A673 (cell line): Measurements from ENCODE around the gene BMPR1A. TPM values are rescaled to one million over a fixed set of nuclear protein-coding genes. Genes with fewer than 3 reads are reported as not detected.

Source experiments
- BruUV-seq: library from RNA; stranded (reverse); fragments of 400-500 nt; replicated peaks from 2 replicates; lab custom pipeline; 2021; lab: Mats Ljungman, UMichigan
- CTCF ChIA-PET: fragments of 300-600 bp; sonication (Branson Sonifier 250); formaldehyde crosslinking; loops from one replicate; lab custom pipeline; 2022; ENCODE audit warnings: antibody characterized with exemption; lab: Charles Lee
- POLR2A ChIA-PET: fragments of 300-600 bp; sonication (Branson Sonifier 250); formaldehyde crosslinking; loops from one replicate; lab custom pipeline; 2022; ENCODE audit warnings: antibody characterized with exemption; ENCODE audit not compliant: low non-redundant PET; lab: Charles Lee
- DNase-seq: peaks from one replicate; pipeline ENCODE4 v3.0.0-alpha.2; 2015; ENCODE audit warnings: low spot score
- H3K27ac ChIP-seq: fragments of 200-600 bp; sonication (generic); 2 replicates; pipeline ENCODE4 v1.5.1; 2016; ENCODE audit warnings: mixed run types, low read depth, mild to moderate bottlenecking, mixed read lengths, antibody characterized with exemption, low read length; ENCODE audit not compliant: poor library complexity, severe bottlenecking
- H3K27me3 ChIP-seq: fragments of 200-600 bp; sonication (generic); replicated peaks from 2 replicates; pipeline ENCODE4 v1.6.1; 2017; ENCODE audit warnings: mixed run types, low read depth, mild to moderate bottlenecking, mixed read lengths, antibody characterized with exemption, low read length; ENCODE audit not compliant: insufficient read depth, poor library complexity
- H3K36me3 ChIP-seq: fragments of 200-600 bp; sonication (generic); 2 replicates; pipeline ENCODE4 v1.6.1; 2016; ENCODE audit warnings: mixed run types, mild to moderate bottlenecking, mixed read lengths, antibody characterized with exemption, low read length; ENCODE audit not compliant: insufficient read depth, poor library complexity, severe bottlenecking
- H3K4me1 ChIP-seq: fragments of 200-600 bp; sonication (generic); 2 replicates; pipeline ENCODE4 v1.6.1; 2017; ENCODE audit warnings: mixed run types, mild to moderate bottlenecking, mixed read lengths, antibody characterized with exemption, low read length; ENCODE audit not compliant: insufficient read depth, poor library complexity, severe bottlenecking
- H3K4me3 ChIP-seq: fragments of 200-600 bp; sonication (generic); 2 replicates; pipeline ENCODE4 v1.5.1; 2016; ENCODE audit warnings: low read depth, mixed run types, mild to moderate bottlenecking, mixed read lengths, low read length; ENCODE audit not compliant: poor library complexity, severe bottlenecking
- H3K9me3 ChIP-seq: fragments of 200-600 bp; sonication (generic); 2 replicates; pipeline ENCODE4 v1.6.1; 2016; ENCODE audit warnings: mixed run types, low read depth, mild to moderate bottlenecking, mixed read lengths, antibody characterized with exemption, low read length; ENCODE audit not compliant: poor library complexity, severe bottlenecking
- CTCF ChIP-seq: fragments of 300-800, 200-600 bp; sonication (generic); conservative IDR thresholded peaks from 2 replicates; pipeline ENCODE4 v1.5.1; 2017; ENCODE audit warnings: low read depth, mild to moderate bottlenecking, antibody characterized with exemption, low read length, moderate library complexity, mixed read lengths
- EZH2 ChIP-seq: fragments of 200-600 bp; sonication (generic); IDR thresholded peaks from 2 replicates; pipeline ENCODE4 v1.6.1; 2017; ENCODE audit warnings: borderline replicate concordance, low read depth, mild to moderate bottlenecking, mixed read lengths, antibody characterized with exemption, low read length; ENCODE audit not compliant: poor library complexity, severe bottlenecking
- intact Hi-C: fragments of 100-400 bp; cut with micrococcal nuclease; formaldehyde crosslinking; loops from one replicate; pipeline ENCODE4 v1.10.0; 2022; ENCODE audit not compliant: unreplicated experiment
- total RNA-seq: library from RNA; stranded (reverse); gene quantifications from 2 replicates; pipeline ENCODE4 v1.2.3, GENCODE V29; 2021

The BMPR1A gene
- total RNA-seq, 1 experiment from 2014 or later: 136 TPM

- Histone ChIP-seq H3K36me3 (peaks cover 7% of the 10 kb centered on the region), H3K27ac (peak overlapping the region; percentile 39)
- POLR2A ChIA-PET: no interaction called here
Observed at GRCh38 chr10:86871563-86872183, 115.3 kb downstream of the BMPR1A start.

GRCh38 chr10:86872757-86873156 lies 116.3 kb downstream of the BMPR1A start:
- peak; percentile 86 for DNase-seq
- Histone ChIP-seq H3K4me3 (no peak overlapping the region), H3K9me3 (no peaks in the 10 kb centered on the region), H3K27ac (peak overlapping the region; percentile 48), H3K4me1 (peaks cover 77% of the 10 kb centered on the region), H3K36me3 (peaks cover 9% of the 10 kb centered on the region), H3K27me3 (no peaks in the 10 kb centered on the region)
- intact Hi-C loops: no loop called here
- no TSS peak for BruUV-seq
- ChIA-PET POLR2A (no interaction called here), CTCF (no interaction called here)
- no peak for TF ChIP-seq EZH2
- TF ChIP-seq CTCF: no peak

More at GRCh38 chr10:86871563-86872183, 115.3 kb downstream of the BMPR1A start:
- no peaks in the 10 kb centered on the region for H3K9me3 ChIP-seq
- intact Hi-C loops: no loop called here
- no peaks in the 10 kb centered on the region for H3K27me3 ChIP-seq
- H3K4me1 ChIP-seq: peaks cover 78% of the 10 kb centered on the region
- no TSS peak for BruUV-seq
- H3K4me3 ChIP-seq: no peak overlapping the region
- TF ChIP-seq EZH2: no peak
- no peak for TF ChIP-seq CTCF
- CTCF ChIA-PET: no interaction called here
- no peak for DNase-seq

GRCh38 chr10:86876748-86877147 lies 120.3 kb downstream of the BMPR1A start:
- H3K4me1 ChIP-seq: peaks cover 89% of the 10 kb centered on the region
- H3K4me3 ChIP-seq: peak overlapping the region; percentile 12
- no peaks in the 10 kb centered on the region for H3K9me3 ChIP-seq
- ChIA-PET CTCF (interaction anchor here (0.6 kb wide), 2 partner anchors 11 to 283 kb away, joined by 3 to 5 read pairs; no protein-coding TSS in a partner anchor), POLR2A (no interaction called here)
- peak; percentile 85 for DNase-seq
- BruUV-seq: no TSS peak
- intact Hi-C loops: no loop called here
- peak overlapping the region; percentile 90 for H3K27ac ChIP-seq
- H3K36me3 ChIP-seq: peaks cover 11% of the 10 kb centered on the region
- no peak for TF ChIP-seq EZH2
- H3K27me3 ChIP-seq: no peaks in the 10 kb centered on the region
